A673 (cell line): ENCODE measurements around the gene TDP1.

ENCODE experiments used
- EZH2 ChIP-seq: fragments of 200-600 bp; sonication (generic); IDR thresholded peaks from 2 replicates; pipeline ENCODE4 v1.6.1; 2017; ENCODE audit warnings: borderline replicate concordance, low read depth, mild to moderate bottlenecking, mixed read lengths, antibody characterized with exemption, low read length; ENCODE audit not compliant: poor library complexity, severe bottlenecking
- TF ChIP-seq, protein P1 (sequence below): fragments of 300-800, 200-600 bp; sonication (generic); conservative IDR thresholded peaks from 2 replicates; pipeline ENCODE4 v1.5.1; 2017; ENCODE audit warnings: low read depth, mild to moderate bottlenecking, antibody characterized with exemption, low read length, moderate library complexity, mixed read lengths

DNA sequence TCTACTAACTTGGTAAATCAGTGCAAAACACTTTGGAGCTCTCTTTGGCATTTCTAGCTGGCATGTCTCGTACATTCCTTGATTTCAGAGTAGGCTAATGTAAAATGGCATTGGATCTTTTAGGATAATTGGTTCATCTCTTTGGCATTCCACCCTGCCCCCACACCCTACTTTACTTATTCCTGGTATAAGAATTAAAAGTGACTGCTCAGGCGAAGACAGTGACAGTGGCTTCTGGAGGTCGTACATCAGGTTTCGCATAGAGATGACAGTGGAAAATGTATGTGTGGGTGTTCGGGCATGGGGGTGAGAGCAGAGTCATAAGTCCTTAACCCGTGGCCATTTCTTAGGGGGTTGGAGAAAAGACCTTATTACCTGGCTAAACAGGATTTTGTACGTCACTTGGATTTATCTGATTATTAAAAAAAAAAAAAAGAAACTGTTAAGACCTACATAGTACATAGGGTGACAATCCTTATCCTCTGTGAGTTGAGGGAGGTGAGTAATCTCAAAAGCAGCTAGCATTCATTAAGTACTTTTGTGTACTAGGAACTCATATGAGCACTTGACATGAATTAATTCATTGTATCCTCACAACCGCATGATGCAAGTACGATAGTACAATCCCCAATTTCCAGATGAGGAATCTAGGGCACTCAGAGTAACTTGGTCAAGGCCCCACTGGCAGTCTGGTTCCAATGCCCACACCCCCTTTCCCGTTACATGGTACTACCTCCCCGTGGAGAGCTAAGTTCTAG is 83.7 kb downstream of the TDP1 start:
- TF ChIP-seq, protein P1, sequence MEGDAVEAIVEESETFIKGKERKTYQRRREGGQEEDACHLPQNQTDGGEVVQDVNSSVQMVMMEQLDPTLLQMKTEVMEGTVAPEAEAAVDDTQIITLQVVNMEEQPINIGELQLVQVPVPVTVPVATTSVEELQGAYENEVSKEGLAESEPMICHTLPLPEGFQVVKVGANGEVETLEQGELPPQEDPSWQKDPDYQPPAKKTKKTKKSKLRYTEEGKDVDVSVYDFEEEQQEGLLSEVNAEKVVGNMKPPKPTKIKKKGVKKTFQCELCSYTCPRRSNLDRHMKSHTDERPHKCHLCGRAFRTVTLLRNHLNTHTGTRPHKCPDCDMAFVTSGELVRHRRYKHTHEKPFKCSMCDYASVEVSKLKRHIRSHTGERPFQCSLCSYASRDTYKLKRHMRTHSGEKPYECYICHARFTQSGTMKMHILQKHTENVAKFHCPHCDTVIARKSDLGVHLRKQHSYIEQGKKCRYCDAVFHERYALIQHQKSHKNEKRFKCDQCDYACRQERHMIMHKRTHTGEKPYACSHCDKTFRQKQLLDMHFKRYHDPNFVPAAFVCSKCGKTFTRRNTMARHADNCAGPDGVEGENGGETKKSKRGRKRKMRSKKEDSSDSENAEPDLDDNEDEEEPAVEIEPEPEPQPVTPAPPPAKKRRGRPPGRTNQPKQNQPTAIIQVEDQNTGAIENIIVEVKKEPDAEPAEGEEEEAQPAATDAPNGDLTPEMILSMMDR, result no peak
- no peak for TF ChIP-seq EZH2
